CD4-positive, alpha-beta memory T cell (primary cell): Measurements from ENCODE around the gene CHRNA4. TPM values are rescaled to one million over a fixed set of nuclear protein-coding genes. Genes with fewer than 3 reads are reported as not detected.

Experiments
- CTCF ChIA-PET: fragments of 350-600 bp; sonication (Branson Sonifier 250); formaldehyde crosslinking; loops from one replicate; lab custom pipeline; 2021; ENCODE audit warnings: inconsistent platforms; ENCODE audit not compliant: partially characterized antibody; lab: Charles Lee
- POLR2A ChIA-PET: fragments of 350-600 bp; sonication (Branson Sonifier 250); formaldehyde crosslinking; loops from one replicate; lab custom pipeline; 2021; ENCODE audit not compliant: partially characterized antibody; lab: Charles Lee
- DNase-seq, 5 donors: peaks; one replicate each; pipeline versions ENCODE4 v3.0.0 to v3.0.0-alpha.2; 2020 to 2022; ENCODE audit warnings: mixed read lengths in 1 of 5
- H3K27ac ChIP-seq: one replicate; pipeline ENCODE4 v1.7.0; 2013; ENCODE audit warnings: low read depth, low read length
- H3K27me3 ChIP-seq: 2 replicates; pipeline ENCODE4 v1.7.0; 2013; ENCODE audit warnings: mild to moderate bottlenecking, low read length, moderate library complexity; ENCODE audit not compliant: insufficient read depth
- H3K36me3 ChIP-seq: 2 replicates; pipeline ENCODE4 v1.7.0; 2013; ENCODE audit warnings: mild to moderate bottlenecking, low read length, moderate library complexity; ENCODE audit not compliant: insufficient read depth
- H3K4me1 ChIP-seq: 2 replicates; pipeline ENCODE4 v1.7.0; 2013; ENCODE audit warnings: mild to moderate bottlenecking, low read length, moderate library complexity; ENCODE audit not compliant: insufficient read depth
- H3K4me3 ChIP-seq, 2 donors: one replicate each; pipeline ENCODE4 v1.7.0; 2013; ENCODE audit warnings: low read length in 2 of 2, mild to moderate bottlenecking in 1 of 2
- H3K9me3 ChIP-seq, 2 donors: one replicate each; pipeline ENCODE4 v1.7.0; 2013; ENCODE audit warnings: low read length in 2 of 2, control low read depth in 1 of 2; ENCODE audit not compliant: control insufficient read depth in 1 of 2
- H3K27ac Mint-ChIP-seq, 7 donors: one replicate each; pipeline ENCODE4 v1.8.0; 2020 to 2021; ENCODE audit warnings: mixed read lengths in 7 of 7, mild to moderate bottlenecking in 6 of 7, inconsistent platforms in 3 of 7, moderate library complexity in 3 of 7
- H3K27me3 Mint-ChIP-seq, 2 donors: one replicate each; pipeline ENCODE4 v1.8.0; 2020 to 2021; ENCODE audit warnings: mixed read lengths in 2 of 2
- H3K36me3 Mint-ChIP-seq, 2 donors: one replicate each; pipeline ENCODE4 v1.8.0; 2020 to 2021; ENCODE audit warnings: mixed read lengths in 2 of 2, inconsistent platforms in 1 of 2, mild to moderate bottlenecking in 1 of 2
- H3K4me1 Mint-ChIP-seq, 4 donors: one replicate each; pipeline ENCODE4 v1.8.0; 2020 to 2021; ENCODE audit warnings: mixed read lengths in 4 of 4, mild to moderate bottlenecking in 1 of 4
- H3K4me3 Mint-ChIP-seq, 8 donors: one replicate each; pipeline ENCODE4 v1.8.0; 2020 to 2021; ENCODE audit warnings: mixed read lengths in 8 of 8, mild to moderate bottlenecking in 7 of 8, moderate library complexity in 6 of 8, inconsistent platforms in 3 of 8
- H3K9me3 Mint-ChIP-seq, 8 donors: one replicate each; pipeline ENCODE4 v1.8.0; 2020 to 2021; ENCODE audit warnings: mixed read lengths in 8 of 8, mild to moderate bottlenecking in 5 of 8, inconsistent platforms in 3 of 8, moderate library complexity in 1 of 8
- intact Hi-C: fragments of 100-400 bp; cut with micrococcal nuclease; formaldehyde crosslinking; loops from one replicate; pipeline ENCODE4 v1.15.1; 2023
- polyA plus RNA-seq, 2 donors: library from polyadenylated mRNA; unstranded; fragments of 300-500 nt; fragmentation: Illumina TruSeq; gene quantifications; one replicate each; pipeline ENCODE4 v1.2.3, GENCODE V29; 2021
- total RNA-seq, 2 experiments: library from RNA; stranded (reverse); gene quantifications; one replicate each; pipeline ENCODE4 v1.2.3, GENCODE V29; 2021

Gene CHRNA4
- total and polyA plus RNA-seq, 4 experiments from 2014 or later: not detected

- ChIA-PET CTCF (no interaction called here), POLR2A (no interaction called here)
- no peaks in the 10 kb centered on the region for H3K4me1 ChIP-seq
- DNase-seq: no peak
- Mint-ChIP-seq H3K36me3 (no peaks in the 10 kb centered on the region), H3K27ac (no peak overlapping the region), H3K27me3 (peaks cover 15 to 23% of the 10 kb centered on the region in 2 donors), H3K4me3 (no peak overlapping the region), H3K9me3 (peaks cover 0 to 2% (median 0%) of the 10 kb centered on the region in 8 donors), H3K4me1 (peaks cover 0 to 4% (median 2%) of the 10 kb centered on the region in 4 donors)
- no peak overlapping the region for H3K4me3 ChIP-seq
- no peaks in the 10 kb centered on the region for H3K27me3 ChIP-seq
- H3K9me3 ChIP-seq: no peaks in the 10 kb centered on the region
- no peaks in the 10 kb centered on the region for H3K36me3 ChIP-seq
- H3K27ac ChIP-seq: no peak overlapping the region
- intact Hi-C loops: no loop called here
Observed at GRCh38 chr20:63365601-63366389, 4.6 kb upstream of the CHRNA4 start.

DNA sequence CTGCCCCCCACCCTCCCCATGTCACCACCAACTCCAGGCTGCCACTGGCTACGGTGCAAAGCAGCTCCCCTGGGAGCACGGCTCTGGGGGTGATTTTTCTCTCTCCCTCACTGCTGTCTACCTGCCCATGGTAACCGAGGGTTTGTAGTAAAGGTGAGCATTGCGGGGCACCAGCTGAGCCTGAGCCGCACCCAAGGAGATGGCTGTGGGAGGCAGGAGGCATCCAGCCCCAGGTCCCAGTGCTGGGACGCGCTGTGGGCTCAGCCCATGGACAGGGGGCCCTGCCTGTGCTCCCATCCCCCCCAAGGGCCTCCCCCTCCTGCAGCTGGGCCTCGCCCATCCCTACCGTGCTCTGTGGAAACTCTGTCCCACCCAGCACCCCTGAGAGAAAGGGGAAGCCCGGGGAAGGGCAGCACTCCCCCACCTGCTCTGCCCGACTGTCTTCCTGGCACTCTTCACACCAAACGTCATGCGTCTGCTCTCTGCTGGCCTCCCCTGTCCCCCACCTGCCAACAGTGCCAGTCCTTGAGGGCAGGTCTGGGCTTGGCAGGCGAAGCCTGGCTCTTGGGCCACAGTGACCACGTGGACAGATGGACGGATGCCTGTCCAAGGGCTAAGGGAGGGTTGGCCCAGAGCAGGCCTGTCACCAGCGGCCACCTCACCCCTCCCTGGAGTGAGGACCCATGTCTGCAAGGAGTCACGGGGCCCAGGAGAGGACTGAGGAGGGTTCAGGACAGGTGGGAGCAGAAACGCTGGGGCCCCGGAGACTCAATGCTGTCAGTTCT is 3.8 kb upstream of the CHRNA4 start:
- H3K4me3 ChIP-seq: no peak overlapping the region
- H3K36me3 ChIP-seq: no peaks in the 10 kb centered on the region
- H3K9me3 ChIP-seq: no peaks in the 10 kb centered on the region
- H3K36me3 Mint-ChIP-seq: no peaks in the 10 kb centered on the region
- POLR2A ChIA-PET: no interaction called here
- H3K27ac ChIP-seq: no peak overlapping the region
- no peak for DNase-seq
- H3K4me1 ChIP-seq: no peaks in the 10 kb centered on the region
- H3K27me3 ChIP-seq: no peaks in the 10 kb centered on the region
- intact Hi-C loops: no loop called here
- peaks cover 0 to 2% (median 0%) of the 10 kb centered on the region in 8 donors for H3K9me3 Mint-ChIP-seq
- CTCF ChIA-PET: no interaction called here
- H3K27me3 Mint-ChIP-seq: peaks cover 15 to 23% of the 10 kb centered on the region in 2 donors
- H3K4me1 Mint-ChIP-seq: peaks cover 0 to 4% (median 2%) of the 10 kb centered on the region in 4 donors
- H3K4me3 Mint-ChIP-seq: no peak overlapping the region
- H3K27ac Mint-ChIP-seq: no peak overlapping the region

GRCh38 chr20:63363981-63364561 is 2.9 kb upstream of the CHRNA4 start:
- Mint-ChIP-seq H3K27me3 (peaks cover 15 to 24% of the 10 kb centered on the region in 2 donors), H3K4me1 (peaks cover 0 to 4% (median 2%) of the 10 kb centered on the region in 4 donors), H3K27ac (no peak overlapping the region), H3K36me3 (no peaks in the 10 kb centered on the region), H3K4me3 (no peak overlapping the region), H3K9me3 (peaks cover 0 to 2% (median 0%) of the 10 kb centered on the region in 8 donors)
- Histone ChIP-seq H3K9me3 (no peaks in the 10 kb centered on the region), H3K36me3 (no peaks in the 10 kb centered on the region), H3K4me3 (no peak overlapping the region), H3K4me1 (no peaks in the 10 kb centered on the region), H3K27me3 (no peaks in the 10 kb centered on the region), H3K27ac (no peak overlapping the region)
- POLR2A ChIA-PET: no interaction called here
- DNase-seq: no peak
- CTCF ChIA-PET: no interaction called here
- intact Hi-C loops: no loop called here

- POLR2A ChIA-PET: no interaction called here
- Histone ChIP-seq H3K4me3 (no peak overlapping the region), H3K27me3 (no peaks in the 10 kb centered on the region), H3K9me3 (no peaks in the 10 kb centered on the region), H3K27ac (no peak overlapping the region), H3K36me3 (no peaks in the 10 kb centered on the region), H3K4me1 (no peaks in the 10 kb centered on the region)
- intact Hi-C loops: no loop called here
- Mint-ChIP-seq H3K27me3 (peaks cover 15 to 23% of the 10 kb centered on the region in 2 donors), H3K27ac (peak overlapping the region in 1 of 7 donors; percentile 69), H3K9me3 (peaks cover 0 to 2% (median 0%) of the 10 kb centered on the region in 8 donors), H3K4me1 (peaks cover 0 to 4% (median 2%) of the 10 kb centered on the region in 4 donors), H3K4me3 (no peak overlapping the region), H3K36me3 (no peaks in the 10 kb centered on the region)
- DNase-seq: no peak
- CTCF ChIA-PET: no interaction called here
Observed at GRCh38 chr20:63363013-63363957, 2.1 kb upstream of the CHRNA4 start.

DNA sequence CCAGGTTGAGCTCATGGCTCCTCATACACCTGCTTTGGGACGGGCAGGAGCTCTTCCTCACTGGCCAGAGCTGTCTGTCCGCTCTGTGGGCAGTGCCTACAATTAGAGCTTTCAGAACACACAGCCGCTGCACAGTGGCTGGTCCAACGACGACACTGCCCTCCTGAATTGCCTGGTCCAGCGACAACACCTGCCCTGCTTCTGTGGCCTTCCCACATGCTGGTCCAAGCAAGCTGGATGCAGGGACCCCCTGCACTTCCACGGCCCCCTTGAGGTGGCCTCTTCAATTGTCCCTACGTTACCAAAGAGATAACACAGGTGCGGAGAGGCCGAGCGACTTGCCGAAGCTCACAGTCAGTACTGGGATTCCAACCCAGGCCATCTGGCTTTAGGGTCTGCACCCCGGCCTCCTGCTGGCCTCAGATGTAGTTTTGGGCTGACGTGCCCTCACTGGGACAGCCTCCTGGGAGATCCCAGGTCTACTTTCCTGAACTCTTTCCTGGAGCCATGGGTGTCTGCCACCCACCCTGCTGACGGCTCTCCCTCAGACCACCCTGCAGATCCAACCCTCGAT is 1.4 kb upstream of the CHRNA4 start:
- CTCF ChIA-PET: no interaction called here

GRCh38 chr20:63361519-63362435 is 628 bp upstream of the CHRNA4 start:
- Histone ChIP-seq H3K4me3 (no peak overlapping the region), H3K4me1 (no peaks in the 10 kb centered on the region), H3K27ac (no peak overlapping the region), H3K9me3 (no peaks in the 10 kb centered on the region), H3K36me3 (no peaks in the 10 kb centered on the region), H3K27me3 (no peaks in the 10 kb centered on the region)
- Mint-ChIP-seq H3K4me1 (peaks cover 0 to 4% (median 1%) of the 10 kb centered on the region in 4 donors), H3K9me3 (peaks cover 0 to 2% (median 0%) of the 10 kb centered on the region in 8 donors), H3K27me3 (peaks cover 13 to 19% of the 10 kb centered on the region in 2 donors), H3K36me3 (no peaks in the 10 kb centered on the region), H3K27ac (no peak overlapping the region), H3K4me3 (no peak overlapping the region)
- CTCF ChIA-PET: no interaction called here
- DNase-seq: no peak
- intact Hi-C loops: no loop called here
- POLR2A ChIA-PET: no interaction called here

More for the DNA sequence above, 1.4 kb upstream of the CHRNA4 start:
- Histone ChIP-seq H3K4me1 (no peaks in the 10 kb centered on the region), H3K4me3 (no peak overlapping the region), H3K36me3 (no peaks in the 10 kb centered on the region), H3K27ac (no peak overlapping the region), H3K9me3 (no peaks in the 10 kb centered on the region), H3K27me3 (no peaks in the 10 kb centered on the region)
- no peaks in the 10 kb centered on the region for H3K36me3 Mint-ChIP-seq
- no peak for DNase-seq
- peaks cover 15 to 23% of the 10 kb centered on the region in 2 donors for H3K27me3 Mint-ChIP-seq
- POLR2A ChIA-PET: no interaction called here
- H3K4me3 Mint-ChIP-seq: peak overlapping the region in 2 of 8 donors; percentile 29 to 35
- intact Hi-C loops: no loop called here
- H3K9me3 Mint-ChIP-seq: peaks cover 0 to 2% (median 0%) of the 10 kb centered on the region in 8 donors
- H3K4me1 Mint-ChIP-seq: peaks cover 0 to 4% (median 2%) of the 10 kb centered on the region in 4 donors
- H3K27ac Mint-ChIP-seq: peak overlapping the region in 1 of 7 donors; percentile 69
